ENCODE measurements around the gene DEPDC5.

DNA sequence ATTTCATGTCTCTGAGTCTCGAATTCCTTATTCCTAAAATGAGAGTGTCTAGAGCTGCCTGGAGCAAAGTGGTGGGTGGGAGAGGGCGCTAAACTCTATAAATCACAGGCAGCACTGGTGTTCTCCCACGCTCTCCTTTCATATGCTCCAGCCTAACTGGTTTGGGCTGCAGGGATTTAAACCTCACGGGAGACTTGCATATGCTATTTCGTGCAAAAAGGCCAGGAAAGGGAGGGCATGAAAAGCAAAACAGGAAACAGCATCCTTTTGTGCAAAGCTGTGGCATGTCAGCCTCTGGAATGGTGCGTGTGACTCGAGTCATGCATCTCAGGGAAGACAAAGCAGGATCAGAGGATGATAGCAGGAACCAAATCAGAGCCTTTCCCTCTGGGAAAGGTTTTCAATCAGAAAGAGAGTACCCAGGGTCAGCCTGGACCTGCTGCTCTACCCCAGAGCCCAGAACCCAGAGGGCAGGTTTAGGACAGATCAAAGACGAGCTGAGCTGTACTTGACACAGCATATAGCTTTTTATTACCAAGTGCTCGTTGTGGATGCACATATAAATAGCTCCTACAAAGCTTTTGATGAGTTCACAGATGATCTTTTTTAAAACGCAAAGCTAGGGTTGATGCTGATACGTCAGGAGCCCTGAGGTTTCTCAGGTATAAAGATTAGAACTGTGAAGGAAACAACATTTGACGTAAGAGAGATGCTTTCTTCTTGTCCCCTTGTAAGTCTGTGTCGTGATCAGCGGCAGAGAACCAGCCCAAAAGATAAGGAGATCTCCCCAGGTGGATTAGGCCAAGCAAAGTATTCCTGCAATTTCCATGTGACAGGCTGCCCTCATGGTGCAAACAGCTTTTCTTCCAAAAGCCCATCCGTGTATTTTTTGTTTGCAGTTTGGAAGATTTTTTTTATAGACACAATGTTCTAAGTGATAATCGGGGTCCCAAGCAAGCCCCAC, 144.3 kb downstream of the DEPDC5 start:
- TF ChIP-seq CTCF (IDR thresholded peaks at IDR 0.05; ENCODE audit: insufficient read depth, low read depth, low read length), result no peak
- no peak for TF ChIP-seq EZH2 (IDR thresholded peaks at IDR 0.05; ENCODE audit: insufficient read depth, low read length)
